ENCODE data around the gene RRP1. TPM values are rescaled to one million over a fixed set of nuclear protein-coding genes. Genes with fewer than 3 reads are reported as not detected.

RRP1 gene
- total RNA-seq, 4 donors from 2014 or later, result 11.1 to 32.2 (median 12.9) TPM

DNA sequence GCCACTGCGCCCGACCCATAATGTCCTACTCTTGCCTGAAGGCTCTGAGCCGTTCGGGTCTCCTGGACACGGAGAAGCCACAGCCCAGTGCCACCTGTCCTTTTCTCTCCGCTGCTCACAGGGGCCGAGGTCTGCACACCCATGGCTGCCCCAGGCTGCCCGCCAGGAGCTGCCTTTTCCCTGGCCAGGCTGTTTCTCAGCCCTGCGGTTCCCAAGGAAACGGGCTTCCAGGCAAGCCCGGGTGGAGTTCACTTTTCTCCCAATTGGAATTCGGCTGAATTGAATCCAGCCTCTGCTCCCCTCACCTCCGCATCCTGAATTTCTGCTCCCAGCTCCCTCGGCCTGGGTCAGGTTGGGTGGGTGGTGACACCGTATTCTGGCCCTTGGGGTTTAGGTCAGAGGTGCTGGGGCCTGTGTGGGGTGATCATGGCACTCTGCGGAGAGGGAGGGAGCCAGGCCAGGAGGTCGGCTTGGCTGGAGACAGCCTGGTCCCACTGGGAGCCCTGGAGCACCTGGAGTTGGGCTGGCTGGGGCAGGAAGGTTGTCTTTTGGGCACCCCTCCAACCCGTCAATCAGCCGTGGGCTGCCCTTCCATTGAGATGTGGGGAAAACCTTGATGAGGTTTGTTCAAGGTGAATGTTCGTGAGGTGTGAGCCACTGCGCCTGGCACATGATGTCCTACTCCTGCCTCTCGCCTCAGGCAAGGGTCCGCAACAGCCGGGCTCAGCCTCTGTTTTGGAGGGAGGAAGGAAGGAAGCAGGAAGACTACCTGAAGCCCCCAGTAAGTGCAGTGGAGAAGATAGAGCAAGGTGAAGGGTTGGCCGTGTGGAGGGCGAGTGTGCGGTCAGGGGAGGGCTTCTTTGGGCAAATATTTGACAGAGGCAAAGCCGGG is 25.1 kb downstream of the RRP1 start:
- no peak overlapping the region for H3K27ac ChIP-seq
- H3K4me1 ChIP-seq, result peaks cover 0 to 21% (median 6%) of the 10 kb centered on the region in 4 donors
- TF ChIP-seq POLR2A (IDR thresholded peaks at IDR 0.05) (no peak), CTCF (IDR thresholded peaks at IDR 0.05) (no peak)
- no peaks in the 10 kb centered on the region for H3K36me3 ChIP-seq
- DNase-seq, result no peak
- H3K9me3 ChIP-seq, result peaks cover 0 to 7% (median 0%) of the 10 kb centered on the region in 4 donors
- H3K4me3 ChIP-seq, result no peak overlapping the region
- H3K27me3 ChIP-seq, result no peaks in the 10 kb centered on the region

DNA sequence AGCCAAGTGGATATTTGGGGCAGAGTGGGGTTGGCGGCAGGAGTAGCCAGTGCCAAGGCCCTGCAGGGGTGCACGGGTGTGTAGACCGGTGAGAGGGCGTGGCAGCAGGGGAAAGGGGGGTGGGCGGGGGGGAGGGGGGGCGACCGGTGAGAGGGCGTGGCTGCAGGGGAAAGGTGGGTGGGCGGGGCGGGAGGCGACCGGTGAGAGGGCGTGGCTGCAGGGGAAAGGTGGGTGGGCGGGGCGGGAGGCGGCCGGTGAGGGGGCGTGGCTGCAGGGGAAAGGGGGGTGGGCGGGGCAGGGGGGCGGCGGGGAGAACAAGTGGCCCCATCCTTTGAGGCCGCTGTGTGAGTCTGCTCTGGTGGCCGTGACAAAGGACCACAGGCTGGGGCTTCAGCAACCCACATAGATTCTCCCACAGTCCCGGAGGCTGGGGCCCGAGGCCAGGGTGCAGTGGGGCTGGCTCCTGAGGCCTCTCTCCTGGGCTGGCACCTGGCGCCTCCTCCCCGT is 25.8 kb downstream of the RRP1 start:
- H3K27me3 ChIP-seq, result no peaks in the 10 kb centered on the region
- TF ChIP-seq POLR2A (IDR thresholded peaks at IDR 0.05) (no peak), CTCF (IDR thresholded peaks at IDR 0.05) (no peak)
- H3K9me3 ChIP-seq, result peaks cover 0 to 12% (median 0%) of the 10 kb centered on the region in 4 donors
- H3K36me3 ChIP-seq, result no peaks in the 10 kb centered on the region
- peaks cover 0 to 21% (median 6%) of the 10 kb centered on the region in 4 donors for H3K4me1 ChIP-seq
- H3K4me3 ChIP-seq, result no peak overlapping the region
- no peak for DNase-seq
- no peak overlapping the region for H3K27ac ChIP-seq

DNA sequence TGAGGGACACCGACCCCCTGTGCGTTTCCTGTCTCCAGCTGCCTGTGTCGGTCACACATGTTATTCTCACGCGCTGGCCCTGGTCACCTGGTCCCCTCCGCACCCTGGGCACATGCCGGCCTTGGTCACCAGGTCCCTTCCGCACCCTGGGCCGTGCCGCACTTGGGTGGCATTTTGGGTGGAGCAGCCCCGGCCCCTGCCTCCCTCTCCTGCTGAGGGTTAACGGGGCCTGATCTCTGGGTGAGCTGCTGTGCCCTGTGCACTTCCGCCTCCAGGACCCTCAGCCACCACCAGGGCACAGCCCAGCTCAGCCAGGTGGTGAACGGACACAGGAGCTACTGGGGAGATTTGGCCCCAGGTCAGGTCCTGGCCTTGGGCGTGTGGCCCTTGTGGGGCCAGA is 26.6 kb downstream of the RRP1 start:
- no peak for DNase-seq
- Histone ChIP-seq H3K9me3 (peaks cover 0 to 12% (median 0%) of the 10 kb centered on the region in 4 donors), H3K27ac (no peak overlapping the region), H3K4me3 (no peak overlapping the region), H3K27me3 (no peaks in the 10 kb centered on the region), H3K4me1 (peaks cover 0 to 15% (median 3%) of the 10 kb centered on the region in 4 donors), H3K36me3 (no peaks in the 10 kb centered on the region)
- TF ChIP-seq POLR2A (IDR thresholded peaks at IDR 0.05) (no peak), CTCF (IDR thresholded peaks at IDR 0.05) (no peak)

DNA sequence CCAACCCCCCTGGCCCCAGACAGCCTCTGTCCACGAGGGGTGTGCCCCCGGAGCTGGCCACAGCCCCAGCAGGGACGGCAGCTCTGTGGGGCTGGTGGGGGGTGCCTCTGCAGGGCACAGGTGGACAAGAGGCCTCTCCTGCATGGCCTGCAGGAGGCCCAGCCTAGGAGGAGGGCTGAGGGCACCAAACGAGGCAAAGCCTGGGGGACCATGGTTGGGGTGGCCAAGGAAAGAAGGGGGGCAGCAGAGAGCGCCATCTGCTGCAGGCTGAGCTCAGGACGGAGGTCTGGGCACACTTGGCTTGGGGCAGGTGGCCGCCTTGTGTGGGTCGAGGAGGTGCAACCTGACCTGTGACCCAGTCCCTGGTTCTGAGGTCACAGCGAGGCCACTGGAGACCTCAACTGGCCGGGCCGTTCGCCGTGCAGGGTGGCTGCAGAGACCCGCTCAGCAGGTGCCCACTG is 27.3 kb downstream of the RRP1 start:
- Histone ChIP-seq H3K27me3 (no peaks in the 10 kb centered on the region), H3K36me3 (no peaks in the 10 kb centered on the region), H3K4me3 (no peak overlapping the region), H3K4me1 (peaks cover 0 to 10% (median under 1%) of the 10 kb centered on the region in 4 donors), H3K9me3 (peaks cover 0 to 12% (median 0%) of the 10 kb centered on the region in 4 donors), H3K27ac (no peak overlapping the region)
- DNase-seq, result no peak
- no peak for TF ChIP-seq CTCF (IDR thresholded peaks at IDR 0.05)
- no peak for TF ChIP-seq POLR2A (IDR thresholded peaks at IDR 0.05)

DNA sequence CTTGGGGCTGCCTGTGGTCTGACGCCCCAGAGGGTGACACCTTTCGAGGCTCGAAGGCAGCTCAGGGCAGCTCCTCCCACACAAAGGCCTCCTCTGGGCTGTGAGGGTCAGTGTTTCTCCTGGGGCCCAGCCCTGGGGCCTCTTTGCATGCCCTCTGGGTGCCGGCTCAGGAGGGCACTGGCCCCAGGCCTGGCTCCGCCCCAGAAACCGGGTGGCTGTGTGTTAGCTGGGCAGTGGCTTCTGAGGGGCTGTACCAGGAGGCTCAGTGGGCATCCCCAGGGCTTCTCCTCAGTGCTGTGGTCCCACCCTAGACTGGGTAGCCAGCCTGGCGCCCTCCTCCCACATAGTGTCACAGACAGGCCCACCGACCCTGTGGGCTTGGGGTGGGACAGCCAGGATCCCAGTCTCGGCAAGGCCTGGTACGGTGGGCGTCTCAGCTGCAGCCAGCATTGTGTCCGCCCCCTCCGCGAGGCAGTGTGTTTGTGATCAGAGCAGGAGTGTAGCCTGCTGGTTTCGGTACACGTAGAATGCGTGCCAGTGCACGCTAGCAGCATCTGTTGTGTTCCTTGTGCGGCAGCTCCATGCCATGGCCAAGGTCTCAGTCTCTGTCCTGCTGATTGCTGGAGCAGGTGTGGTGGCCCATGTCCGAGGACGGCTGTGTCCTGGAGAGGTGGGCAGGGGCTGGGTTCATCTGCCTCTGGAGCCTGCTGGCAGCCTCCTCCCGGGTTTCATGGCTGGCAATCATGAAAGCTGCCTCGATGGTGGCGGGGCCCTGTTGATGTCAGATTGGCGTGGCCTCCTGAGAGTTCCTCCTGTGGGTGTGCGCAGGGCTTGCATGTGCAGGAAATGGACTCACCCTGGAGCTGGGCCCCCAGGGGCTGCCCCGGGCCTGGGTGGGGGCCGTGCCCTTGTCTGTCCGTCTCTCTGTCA is 28.0 kb downstream of the RRP1 start:
- TF ChIP-seq POLR2A (IDR thresholded peaks at IDR 0.05) (no peak), CTCF (IDR thresholded peaks at IDR 0.05) (no peak)
- H3K9me3 ChIP-seq, result peaks cover 0 to 12% (median 0%) of the 10 kb centered on the region in 4 donors
- no peak for DNase-seq
- H3K27ac ChIP-seq, result no peak overlapping the region
- H3K4me1 ChIP-seq, result peaks cover 0 to 2% (median 0%) of the 10 kb centered on the region in 4 donors
- no peaks in the 10 kb centered on the region for H3K27me3 ChIP-seq
- no peaks in the 10 kb centered on the region for H3K36me3 ChIP-seq
- no peak overlapping the region for H3K4me3 ChIP-seq

Measured in Peyer's patch (tissue), 4 donors.